Common myeloid progenitor, CD34-positive (primary cell): ENCODE results near the gene GIMAP4.

Experiments
- CTCF ChIA-PET: fragments of 350-600 bp; sonication (Branson Sonifier 250); formaldehyde crosslinking; loops from one replicate; lab custom pipeline; 2021; ENCODE audit warnings: antibody characterized with exemption; lab: Charles Lee
- POLR2A ChIA-PET: fragments of 350-600 bp; sonication (Branson Sonifier 250); formaldehyde crosslinking; loops from one replicate; lab custom pipeline; 2021; ENCODE audit warnings: antibody characterized with exemption; lab: Charles Lee
- DNase-seq, 3 donors: peaks; one replicate each; pipeline versions ENCODE4 v3.0.0 to v3.0.0-alpha.2; 2013
- H3K27ac ChIP-seq, 2 experiments: 1 replicate in 1 of 2; 2 replicates in 1 of 2; pipeline ENCODE4 v1.7.0; 2013; ENCODE audit warnings: inconsistent platforms in 2 of 2, low read length in 2 of 2, mild to moderate bottlenecking in 2 of 2, low read depth in 1 of 2, moderate library complexity in 1 of 2; ENCODE audit not compliant: severe bottlenecking in 2 of 2, insufficient read depth in 1 of 2, poor library complexity in 1 of 2
- H3K27me3 ChIP-seq, 5 experiments: replicated peaks in 2 of 5; 1 replicate in 3 of 5; 2 replicates in 2 of 5; pipeline versions ENCODE4 v1.6.1 to v1.7.0; 2013; ENCODE audit warnings: low read length in 4 of 5, mild to moderate bottlenecking in 2 of 5, moderate library complexity in 2 of 5, inconsistent platforms in 1 of 5; ENCODE audit not compliant: insufficient read depth in 5 of 5, control insufficient read depth in 4 of 5
- H3K36me3 ChIP-seq, 4 experiments: 1 replicate in 2 of 4; 2 replicates in 2 of 4; pipeline versions ENCODE4 v1.6.1 to v1.7.0; 2013; ENCODE audit warnings: low read length in 3 of 4, control low read depth in 1 of 4, mild to moderate bottlenecking in 1 of 4; ENCODE audit not compliant: control insufficient read depth in 4 of 4, insufficient read depth in 4 of 4
- H3K4me1 ChIP-seq, 4 experiments: 1 replicate in 3 of 4; 2 replicates in 1 of 4; pipeline versions ENCODE4 v1.6.1 to v1.7.1; 2013; ENCODE audit warnings: low read length in 3 of 4, mild to moderate bottlenecking in 3 of 4, control low read depth in 1 of 4, inconsistent platforms in 1 of 4, moderate library complexity in 1 of 4; ENCODE audit not compliant: control insufficient read depth in 4 of 4, insufficient read depth in 4 of 4; ENCODE audit errors: control extremely low read depth in 1 of 4
- H3K4me3 ChIP-seq, 7 experiments: 1 replicate in 4 of 7; 2 replicates in 3 of 7; pipeline versions ENCODE4 v1.5.1 to v1.7.0; 2013; ENCODE audit warnings: mild to moderate bottlenecking in 7 of 7, low read length in 6 of 7, moderate library complexity in 6 of 7, inconsistent platforms in 2 of 7, low read depth in 2 of 7, control low read depth in 1 of 7; ENCODE audit not compliant: insufficient read depth in 4 of 7, control insufficient read depth in 1 of 7; ENCODE audit errors: extremely low read depth in 1 of 7
- H3K9me3 ChIP-seq, 5 experiments: 1 replicate in 4 of 5; 2 replicates in 1 of 5; pipeline versions ENCODE4 v1.6.1 to v1.7.1; 2013; ENCODE audit warnings: low read length in 4 of 5, mild to moderate bottlenecking in 2 of 5, inconsistent platforms in 1 of 5, low read depth in 1 of 5, moderate library complexity in 1 of 5; ENCODE audit not compliant: control insufficient read depth in 4 of 5, insufficient read depth in 2 of 5; ENCODE audit errors: control extremely low read depth in 1 of 5
- WGBS: methylation state at CpG from one replicate; pipeline ENCODE4 v1.1.5; 2013; ENCODE audit not compliant: insufficient coverage; 5-methylcytosine and 5-hydroxymethylcytosine counted together

GIMAP4 gene

DNA sequence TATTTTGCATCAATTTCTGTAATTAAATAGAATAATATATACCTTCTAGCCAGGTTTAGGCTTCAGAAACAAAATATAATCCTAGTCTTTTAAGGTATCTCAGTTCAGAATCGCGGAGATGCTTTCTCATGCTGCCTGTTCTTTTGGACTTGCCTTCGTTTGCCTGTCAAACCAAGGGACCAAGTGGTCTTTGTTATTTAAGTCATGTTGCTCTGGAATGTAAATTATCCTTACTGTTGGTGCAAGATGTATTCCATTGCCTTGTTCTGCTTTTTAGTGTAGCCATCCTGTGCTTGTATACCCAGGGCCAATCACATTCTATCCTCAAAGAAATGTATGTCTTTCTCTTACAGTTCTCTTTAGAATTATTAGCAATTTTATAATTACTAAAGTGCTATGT is 1.1 kb upstream of the GIMAP4 start:
- H3K27ac ChIP-seq, result no peak overlapping the region
- ChIA-PET POLR2A (no interaction called here), CTCF (no interaction called here)

DNA sequence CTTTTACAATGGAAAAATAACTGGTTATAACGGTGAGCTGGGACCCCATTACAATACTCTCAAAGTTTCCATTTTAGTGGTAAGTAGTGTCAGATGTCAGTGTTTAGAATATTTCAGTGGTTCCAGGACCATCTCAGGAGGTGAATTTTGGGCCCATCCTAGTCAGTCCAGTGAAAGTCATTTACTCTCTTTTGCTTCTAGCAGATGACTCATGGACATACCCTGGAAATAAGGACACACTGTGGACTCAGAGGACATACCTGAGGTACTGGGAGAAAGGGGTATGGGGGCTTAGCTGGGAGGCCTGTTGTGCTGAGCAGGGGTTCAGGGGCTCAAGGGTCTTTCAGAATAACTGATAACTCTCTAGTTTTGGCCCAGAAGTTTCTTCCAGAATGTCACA is 618 bp upstream of the GIMAP4 start:
- no peaks in the 10 kb centered on the region for H3K27me3 ChIP-seq
- H3K27ac ChIP-seq, result no peak overlapping the region
- no CpG with 5 or more reads among the region's 1 CpG for WGBS
- no peak for DNase-seq
- ChIA-PET POLR2A (no interaction called here), CTCF (no interaction called here)
- H3K9me3 ChIP-seq, result peaks cover 0 to 2% (median 0%) of the 10 kb centered on the region in 5 experiments
- no peaks in the 10 kb centered on the region for H3K36me3 ChIP-seq
- no peak overlapping the region for H3K4me3 ChIP-seq
- peaks cover 0 to 15% (median 13%) of the 10 kb centered on the region in 4 experiments for H3K4me1 ChIP-seq

More for the DNA sequence above, 1.1 kb upstream of the GIMAP4 start:
- Histone ChIP-seq H3K4me1 (peaks cover 0 to 15% (median 13%) of the 10 kb centered on the region in 4 experiments), H3K4me3 (no peak overlapping the region), H3K9me3 (peaks cover 0 to 7% (median 1%) of the 10 kb centered on the region in 5 experiments), H3K36me3 (no peaks in the 10 kb centered on the region), H3K27me3 (no peaks in the 10 kb centered on the region)
- no CpG with 5 or more reads among the region's 3 CpGs for WGBS
- no peak for DNase-seq

DNA sequence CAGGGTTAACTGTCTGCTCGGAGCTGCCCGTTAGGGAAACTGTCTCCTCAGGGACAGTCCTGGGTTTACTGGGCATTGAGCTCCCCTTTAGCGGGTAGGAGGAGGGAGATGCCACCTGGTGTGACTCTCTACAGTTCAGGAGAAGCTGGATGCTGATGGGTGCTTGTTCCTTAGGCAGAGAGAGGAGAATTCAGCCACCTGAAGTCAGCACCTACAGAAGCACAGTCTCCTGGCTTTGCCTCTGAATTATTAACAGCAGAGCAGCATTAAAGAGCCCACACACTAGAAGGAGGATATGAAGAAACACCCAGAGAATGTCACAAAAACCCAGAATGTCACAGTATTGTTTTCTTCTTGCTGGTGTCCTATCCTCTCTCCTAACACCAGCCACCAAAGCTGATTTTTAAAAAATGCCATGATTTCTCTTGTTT is 696 bp downstream of the GIMAP4 start:
- no peaks in the 10 kb centered on the region for H3K27me3 ChIP-seq
- peaks cover 0 to under 1% (median 0%) of the 10 kb centered on the region in 5 experiments for H3K9me3 ChIP-seq
- H3K4me3 ChIP-seq, result peak overlapping the region in 3 of 7 experiments; percentile 2 to 44 (median 38)
- H3K4me1 ChIP-seq, result peaks cover 0 to 15% (median 13%) of the 10 kb centered on the region in 4 experiments
- DNase-seq, result no peak
- ChIA-PET CTCF (no interaction called here), POLR2A (no interaction called here)
- 87% methylated on average over 3 of the region's 3 CpGs for WGBS
- no peak overlapping the region for H3K27ac ChIP-seq
- H3K36me3 ChIP-seq, result no peaks in the 10 kb centered on the region

DNA sequence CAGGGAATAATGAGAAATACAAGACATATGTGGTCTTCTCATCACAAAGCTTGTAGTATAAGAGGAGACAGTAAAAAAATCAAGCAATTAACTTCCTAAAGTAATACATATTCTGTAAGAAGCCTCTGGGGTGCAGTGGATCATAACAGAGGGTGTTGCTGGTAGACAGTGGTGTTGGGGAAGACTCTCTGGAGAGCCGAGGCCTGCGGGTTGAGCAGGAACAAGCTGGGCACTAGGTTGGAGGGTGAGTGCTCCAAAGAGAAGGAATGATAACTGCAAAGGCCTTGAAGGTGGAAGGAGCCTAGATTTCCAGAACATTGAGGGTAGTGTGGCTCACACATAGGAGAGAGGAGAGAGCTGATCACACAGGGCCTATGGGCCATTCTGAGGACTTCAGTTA is 1.5 kb downstream of the GIMAP4 start:
- no peak overlapping the region for H3K27ac ChIP-seq
- POLR2A ChIA-PET, result no interaction called here
- WGBS, result 92% methylated on average over 2 of the region's 2 CpGs
- no peaks in the 10 kb centered on the region for H3K36me3 ChIP-seq
- peak overlapping the region in 1 of 7 experiments; percentile 44 for H3K4me3 ChIP-seq
- CTCF ChIA-PET, result no interaction called here
- DNase-seq, result no peak
- H3K4me1 ChIP-seq, result peaks cover 0 to 15% (median 13%) of the 10 kb centered on the region in 4 experiments
- H3K9me3 ChIP-seq, result peaks cover 0 to 2% (median 0%) of the 10 kb centered on the region in 5 experiments
- H3K27me3 ChIP-seq, result no peaks in the 10 kb centered on the region

DNA sequence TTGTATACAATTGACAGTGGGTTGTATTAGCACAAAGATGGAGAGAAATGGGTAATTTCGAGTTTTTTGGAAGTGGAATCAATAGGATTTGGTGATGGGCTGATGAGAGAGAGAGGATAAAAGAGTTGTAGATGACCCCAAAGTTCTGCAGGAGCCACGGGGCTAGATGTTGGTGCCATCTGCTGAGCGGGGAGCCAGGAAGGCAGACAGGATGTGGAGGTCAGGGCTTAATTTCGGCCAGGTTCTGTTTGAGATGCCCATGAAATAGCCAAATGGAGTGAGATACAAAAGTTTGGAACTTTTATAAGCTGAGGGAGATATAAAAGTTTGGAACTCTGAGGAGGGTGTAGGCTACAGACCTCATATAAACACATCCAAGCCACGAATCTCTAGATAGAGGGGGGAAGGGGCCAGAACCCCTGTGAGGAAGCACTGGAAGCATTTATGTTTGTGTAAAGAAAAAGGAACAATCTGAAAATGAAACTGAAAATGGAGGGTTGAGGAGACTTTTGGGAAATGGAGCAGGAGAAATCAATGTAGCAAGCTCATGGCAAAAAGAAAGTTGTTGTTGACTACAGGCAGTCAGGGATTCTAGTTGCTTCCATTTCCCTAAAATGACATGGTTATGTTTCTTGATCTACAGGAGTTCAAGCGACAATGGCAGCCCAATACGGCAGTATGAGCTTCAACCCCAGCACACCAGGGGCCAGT is 2.2 kb downstream of the GIMAP4 start:
- H3K4me1 ChIP-seq, result peaks cover 0 to 15% (median 13%) of the 10 kb centered on the region in 4 experiments
- peak in 2 of 3 donors; percentile 35 to 50 for DNase-seq
- ChIA-PET POLR2A (no interaction called here), CTCF (interaction anchor here (1.3 kb wide), 1 partner anchor 36 kb away, joined by 4 read pairs; no protein-coding TSS in a partner anchor)
- no peaks in the 10 kb centered on the region for H3K27me3 ChIP-seq
- 78% methylated on average over 3 of the region's 7 CpGs for WGBS
- H3K27ac ChIP-seq, result no peak overlapping the region
- H3K9me3 ChIP-seq, result peaks cover 0 to 2% (median 0%) of the 10 kb centered on the region in 5 experiments
- H3K36me3 ChIP-seq, result no peaks in the 10 kb centered on the region
- H3K4me3 ChIP-seq, result peak overlapping the region in 2 of 7 experiments; percentile 11 to 24

DNA sequence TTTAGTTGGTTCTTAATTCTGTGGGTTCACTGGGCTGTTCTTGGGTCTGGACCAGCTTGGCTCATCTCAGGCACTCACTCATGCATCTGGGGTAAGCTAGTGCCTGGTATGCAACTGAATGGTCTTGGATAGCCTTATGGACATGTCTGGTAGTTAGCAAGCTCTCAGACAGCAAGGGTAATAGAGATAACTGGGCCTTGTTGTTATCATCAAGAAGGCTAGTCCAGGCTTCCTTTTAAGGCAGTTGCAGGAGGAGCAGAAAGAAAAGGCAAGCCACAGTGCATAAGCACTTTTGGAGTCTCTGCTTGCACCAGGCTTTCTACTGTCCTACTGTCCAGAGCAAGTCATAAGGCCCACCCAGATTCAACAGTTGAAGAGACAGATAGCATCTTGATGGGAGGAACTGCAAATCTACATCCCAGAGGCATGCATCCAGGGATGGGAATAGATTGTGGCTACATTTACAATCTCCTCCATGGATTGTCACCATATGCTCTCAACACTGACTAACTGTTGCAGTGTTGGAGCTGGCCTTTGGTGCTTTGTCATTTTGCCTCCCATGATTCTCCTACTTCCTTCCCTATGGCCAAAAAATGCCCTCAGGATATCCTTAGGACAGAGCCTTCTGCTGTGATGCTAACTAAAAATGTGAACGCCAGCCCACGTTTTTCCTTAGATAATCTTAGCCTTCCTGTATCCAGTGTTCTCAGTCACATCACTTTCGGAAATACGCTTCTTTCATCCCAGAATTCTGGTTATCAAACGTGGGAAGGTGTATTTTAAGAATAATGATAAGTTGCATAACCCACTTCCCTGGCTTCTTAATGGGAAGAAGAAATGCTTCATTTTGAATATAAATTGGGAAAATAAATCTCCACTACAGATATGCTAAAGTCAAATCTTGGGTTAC is 3.6 kb downstream of the GIMAP4 start:
- CTCF ChIA-PET, result interaction anchor here (1.3 to 1.6 kb wide), 2 partner anchors 37 to 124 kb away, joined by 3 to 4 read pairs; no protein-coding TSS in a partner anchor
- POLR2A ChIA-PET, result no interaction called here

More for the DNA sequence above, 3.6 kb downstream of the GIMAP4 start:
- H3K9me3 ChIP-seq, result peaks cover 0 to 2% (median 0%) of the 10 kb centered on the region in 5 experiments
- peaks cover 0 to 15% (median 13%) of the 10 kb centered on the region in 4 experiments for H3K4me1 ChIP-seq
- H3K27ac ChIP-seq, result no peak overlapping the region
- peak in 2 of 3 donors; percentile 35 to 74 for DNase-seq
- H3K36me3 ChIP-seq, result no peaks in the 10 kb centered on the region
- 100% methylated on average over 2 of the region's 5 CpGs for WGBS
- no peak overlapping the region for H3K4me3 ChIP-seq
- H3K27me3 ChIP-seq, result no peaks in the 10 kb centered on the region
